Choroid plexus epithelial cell (primary cell): ENCODE data around the gene CTNNA3.

ENCODE experiments used
- DNase-seq: peaks from one replicate; pipeline ENCODE4 v3.0.0-alpha.2; 2010; ENCODE audit warnings: low read depth
- H3K4me3 ChIP-seq: 2 replicates; pipeline ENCODE4 v1.5.1; 2011; ENCODE audit warnings: low read depth, mild to moderate bottlenecking, control low read depth, low read length, moderate library complexity
- TF ChIP-seq, protein P1 (sequence below): conservative IDR thresholded peaks from 2 replicates; pipeline ENCODE4 v1.5.1; 2011; ENCODE audit warnings: low read depth, mild to moderate bottlenecking, control low read depth, inconsistent platforms, low read length, moderate library complexity

Gene CTNNA3

DNA sequence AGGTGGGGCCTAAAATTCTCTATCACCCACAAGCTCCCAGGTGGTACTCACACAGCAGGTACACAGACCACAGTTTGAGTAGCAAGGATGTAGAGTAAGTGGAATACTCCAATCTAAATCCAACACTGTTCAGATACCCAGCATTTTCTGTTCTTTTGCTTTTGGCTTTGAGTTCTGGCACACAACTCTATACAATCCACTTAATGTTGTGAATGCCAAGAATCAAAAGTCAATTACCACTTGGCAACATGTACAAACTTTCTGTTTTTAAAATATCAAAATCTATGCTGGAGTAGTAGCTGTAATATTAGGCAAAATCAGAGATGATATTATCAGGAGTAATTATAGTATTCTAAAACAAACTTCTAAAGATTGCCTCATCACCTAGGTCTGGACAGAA lies 903.6 kb downstream of the CTNNA3 start:
- TF ChIP-seq, protein P1, sequence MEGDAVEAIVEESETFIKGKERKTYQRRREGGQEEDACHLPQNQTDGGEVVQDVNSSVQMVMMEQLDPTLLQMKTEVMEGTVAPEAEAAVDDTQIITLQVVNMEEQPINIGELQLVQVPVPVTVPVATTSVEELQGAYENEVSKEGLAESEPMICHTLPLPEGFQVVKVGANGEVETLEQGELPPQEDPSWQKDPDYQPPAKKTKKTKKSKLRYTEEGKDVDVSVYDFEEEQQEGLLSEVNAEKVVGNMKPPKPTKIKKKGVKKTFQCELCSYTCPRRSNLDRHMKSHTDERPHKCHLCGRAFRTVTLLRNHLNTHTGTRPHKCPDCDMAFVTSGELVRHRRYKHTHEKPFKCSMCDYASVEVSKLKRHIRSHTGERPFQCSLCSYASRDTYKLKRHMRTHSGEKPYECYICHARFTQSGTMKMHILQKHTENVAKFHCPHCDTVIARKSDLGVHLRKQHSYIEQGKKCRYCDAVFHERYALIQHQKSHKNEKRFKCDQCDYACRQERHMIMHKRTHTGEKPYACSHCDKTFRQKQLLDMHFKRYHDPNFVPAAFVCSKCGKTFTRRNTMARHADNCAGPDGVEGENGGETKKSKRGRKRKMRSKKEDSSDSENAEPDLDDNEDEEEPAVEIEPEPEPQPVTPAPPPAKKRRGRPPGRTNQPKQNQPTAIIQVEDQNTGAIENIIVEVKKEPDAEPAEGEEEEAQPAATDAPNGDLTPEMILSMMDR, result no peak
- H3K4me3 ChIP-seq, result no peak overlapping the region
- no peak for DNase-seq

DNA sequence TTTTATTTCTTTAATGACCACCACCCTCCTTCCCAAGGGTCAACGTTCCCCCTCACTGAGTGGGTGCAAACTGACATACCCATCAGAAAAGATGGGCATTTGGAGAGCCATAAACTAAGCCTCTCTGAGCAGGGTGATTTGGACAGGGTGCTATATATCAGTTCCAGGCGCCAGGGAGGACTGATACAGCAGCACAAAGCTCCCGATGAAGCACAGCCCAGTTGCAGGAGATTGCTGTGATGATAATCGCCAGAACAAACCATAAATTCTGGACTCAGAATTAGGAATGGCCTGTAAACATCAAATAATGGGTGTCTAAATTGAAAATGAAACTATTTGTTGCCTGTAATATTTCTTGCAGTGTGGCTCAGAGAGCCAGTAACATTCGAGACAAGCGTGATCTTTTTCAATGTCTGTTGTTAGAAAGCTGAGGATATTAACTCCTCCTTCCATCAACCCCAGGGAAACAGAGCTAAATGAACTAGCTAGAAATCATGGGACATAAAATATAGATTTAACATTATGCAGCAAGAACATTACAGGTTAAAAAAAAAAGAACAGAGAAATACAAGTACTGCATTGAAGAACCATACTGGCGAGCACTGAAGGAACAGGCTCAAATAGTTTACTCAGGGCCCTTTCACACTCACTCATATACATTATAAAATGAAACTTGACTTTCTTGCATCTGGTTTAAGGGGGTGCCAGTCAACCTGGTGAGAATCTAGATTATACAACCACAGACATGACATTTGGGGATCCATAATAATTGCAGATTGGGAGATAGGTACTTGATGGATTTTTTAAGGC lies 907.6 kb downstream of the CTNNA3 start:
- TF ChIP-seq, protein P1, result no peak
- DNase-seq, result no peak
- no peak overlapping the region for H3K4me3 ChIP-seq

DNA sequence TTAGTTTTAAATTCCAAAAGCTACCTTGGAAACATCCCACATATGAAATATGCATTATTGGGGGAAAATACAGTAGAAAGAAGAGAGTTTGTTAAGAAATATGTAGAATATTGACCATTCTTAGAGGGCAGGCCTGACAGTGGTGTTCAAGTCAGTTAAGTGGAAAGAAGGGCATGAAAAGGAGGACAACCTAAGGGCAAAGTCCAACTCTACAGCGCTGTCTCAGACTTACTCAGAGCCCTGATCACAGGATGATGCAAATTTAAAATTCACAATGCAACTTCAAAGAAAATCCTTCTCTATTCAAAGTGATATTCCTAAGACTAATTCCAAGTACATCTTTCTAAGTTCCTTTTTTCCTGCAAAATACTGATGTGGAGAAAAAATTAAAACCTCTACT lies 909.3 kb downstream of the CTNNA3 start:
- H3K4me3 ChIP-seq, result no peak overlapping the region
- TF ChIP-seq, protein P1, result no peak
- DNase-seq, result no peak

DNA sequence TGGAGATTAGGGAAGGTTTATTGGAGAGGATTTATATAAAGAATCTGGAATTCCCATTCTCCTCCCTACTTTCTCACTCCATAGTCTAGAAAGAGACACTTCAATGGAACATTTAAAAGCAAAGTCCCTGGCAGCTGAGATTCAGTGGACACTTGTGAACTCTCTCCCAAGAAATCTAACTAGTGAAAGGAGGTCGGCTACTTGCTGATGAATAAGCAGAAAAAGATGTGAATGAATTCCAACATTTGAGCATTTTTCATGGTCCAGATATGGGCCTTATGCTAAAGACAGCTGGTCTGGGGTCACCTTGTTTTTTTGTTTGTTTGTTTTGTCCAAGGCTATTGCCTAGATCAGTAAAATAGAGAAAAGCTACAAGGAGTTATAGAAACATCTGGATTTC lies 911.2 kb downstream of the CTNNA3 start:
- TF ChIP-seq, protein P1, result no peak
- no peak overlapping the region for H3K4me3 ChIP-seq
- DNase-seq, result no peak

DNA sequence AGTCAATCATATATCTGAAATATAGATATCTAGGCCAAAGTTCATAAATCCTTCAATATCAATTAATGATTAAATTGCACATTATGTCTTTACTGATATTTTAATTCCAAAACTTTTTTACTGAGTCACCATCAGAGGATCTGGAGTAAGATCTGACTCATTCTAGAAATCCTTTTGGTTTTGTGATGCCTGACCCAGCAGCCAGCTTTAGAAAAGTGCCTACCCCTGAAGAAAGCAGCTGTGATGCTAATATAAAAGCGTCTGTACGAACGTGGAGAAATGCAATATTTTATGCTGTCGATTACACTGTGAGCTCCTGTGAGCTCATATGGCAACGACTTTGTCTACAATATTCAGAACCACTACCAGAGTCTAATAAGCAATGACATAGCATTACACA lies 912.7 kb downstream of the CTNNA3 start:
- no peak overlapping the region for H3K4me3 ChIP-seq
- no peak for DNase-seq
- TF ChIP-seq, protein P1, result no peak

DNA sequence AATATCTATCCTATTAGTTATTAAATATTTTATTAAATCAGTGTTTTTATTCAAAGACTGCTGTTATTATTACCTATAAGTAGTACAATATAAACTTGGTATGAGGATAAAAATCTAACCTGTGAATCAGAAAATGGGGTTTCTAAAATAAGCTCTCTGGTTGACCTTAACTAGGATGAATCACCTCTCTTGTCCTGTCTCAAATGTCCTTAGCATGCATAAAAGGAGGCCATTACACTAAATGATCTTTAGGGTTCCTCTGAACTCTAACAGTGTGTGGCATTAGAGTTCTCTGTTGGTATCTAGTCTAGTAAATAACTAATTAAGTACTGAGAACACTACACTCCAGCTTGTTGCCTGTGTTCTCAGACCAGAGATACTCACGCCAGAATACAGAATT lies 913.2 kb downstream of the CTNNA3 start:
- no peak overlapping the region for H3K4me3 ChIP-seq
- DNase-seq, result no peak
- TF ChIP-seq, protein P1, result no peak

DNA sequence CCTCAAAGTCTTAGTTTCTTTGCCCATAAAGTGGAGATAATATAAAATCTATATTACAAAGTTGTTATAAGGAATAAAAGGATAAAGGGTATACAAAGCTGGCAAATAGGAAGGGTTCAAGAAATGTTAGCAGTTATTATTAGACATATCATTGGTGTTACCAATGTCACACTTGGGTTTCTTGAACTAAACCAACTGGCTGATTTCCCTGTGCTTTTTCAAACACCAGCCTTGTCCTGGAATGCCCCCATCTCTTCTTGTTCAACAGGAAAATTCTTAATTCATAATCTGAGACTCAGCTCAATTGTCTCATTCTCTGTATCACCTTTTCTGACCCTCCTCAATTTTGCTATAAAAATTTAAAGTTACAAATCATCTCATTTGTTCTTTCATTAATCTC lies 913.9 kb downstream of the CTNNA3 start:
- TF ChIP-seq, protein P1, result no peak
- H3K4me3 ChIP-seq, result no peak overlapping the region
- no peak for DNase-seq
